PC-9 (cell line): ENCODE measurements around the gene CCDC141.

Source experiments
- CTCF ChIP-seq: fragments of 200-600 bp; sonication (generic); conservative IDR thresholded peaks from 2 replicates; pipeline ENCODE4 v1.6.1; 2017; ENCODE audit warnings: mixed run types, antibody characterized with exemption, mild to moderate bottlenecking, moderate library complexity
- EZH2 ChIP-seq: fragments of 200-600 bp; sonication (generic); IDR thresholded peaks from 2 replicates; pipeline ENCODE4 v1.8.0; 2017; ENCODE audit warnings: antibody characterized with exemption, low read depth

- TF ChIP-seq EZH2 (no peak), CTCF (no peak)
Measured at GRCh38 chr2:178871536-178871935, 178.4 kb downstream of the CCDC141 start.
